Mammary epithelial cell (primary cell): ENCODE data around the gene CEP97.

Source experiments
- CTCF ChIP-seq, 2 donors: IDR thresholded peaks in 1 of 2; conservative IDR thresholded peaks in 1 of 2; 2 replicates each; pipeline ENCODE4 v1.5.1; 2011 to 2012; ENCODE audit warnings: inconsistent platforms in 2 of 2, low read length in 2 of 2, mild to moderate bottlenecking in 2 of 2, control low read depth in 1 of 2, low read depth in 1 of 2; ENCODE audit not compliant: insufficient read depth in 1 of 2; ENCODE audit errors: extremely low read depth in 1 of 2
- EZH2 ChIP-seq: IDR thresholded peaks from 2 replicates; pipeline ENCODE4 v1.6.1; 2012; ENCODE audit warnings: low read length, inconsistent platforms, borderline replicate concordance

GRCh38 chr3:101778385-101779046 lies 54.1 kb downstream of the CEP97 start:
- TF ChIP-seq CTCF (conservative IDR thresholded peaks at IDR 0.05 in 1 of 2, IDR thresholded peaks at IDR 0.05 in 1 of 2; ENCODE audit: extremely low read depth in 1 of 2, insufficient read depth in 1 of 2, low read depth in 1 of 2, low read length in 2 of 2) = no peak
- no peak for TF ChIP-seq EZH2
